HG03139 (cell line): ENCODE measurements around the gene ANO2.
"Not testable (repeated sequence)": the region's sequence is repeated elsewhere in the genome, so short reads cannot be mapped to it uniquely, and the experiment has no call there.

ENCODE experiments used
- ATAC-seq: cut with Tn5 transposase; IDR thresholded peaks from one replicate; pipeline ENCODE4 v1.9.1; 2021; ENCODE audit not compliant: unreplicated experiment

Gene ANO2

DNA sequence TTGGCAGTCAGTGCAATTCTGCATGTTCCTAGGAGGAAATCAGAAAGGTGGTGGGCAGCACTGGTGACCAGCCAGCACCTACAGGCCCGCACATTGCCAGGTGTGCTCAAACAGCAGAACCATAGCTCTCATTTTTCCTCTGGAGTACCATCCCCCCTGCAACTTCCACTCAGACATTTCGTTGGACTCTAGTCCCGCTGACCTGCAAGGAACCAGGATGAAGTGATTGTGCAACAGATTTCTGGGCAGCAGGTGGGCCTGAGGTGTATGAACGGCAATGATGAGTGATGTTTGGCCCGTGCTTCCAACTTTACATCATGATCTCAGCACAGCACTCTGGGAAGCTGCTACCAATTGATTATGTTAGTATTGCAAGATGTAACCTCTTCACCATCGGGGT, 383.2 kb downstream of the ANO2 start:
- no peak for ATAC-seq

- no peak for ATAC-seq
These were observed 384.0 kb downstream of the ANO2 start for GRCh38 chr12:5561057-5561456.

GRCh38 chr12:5560265-5560664, 384.8 kb downstream of the ANO2 start:
- no peak for ATAC-seq

DNA sequence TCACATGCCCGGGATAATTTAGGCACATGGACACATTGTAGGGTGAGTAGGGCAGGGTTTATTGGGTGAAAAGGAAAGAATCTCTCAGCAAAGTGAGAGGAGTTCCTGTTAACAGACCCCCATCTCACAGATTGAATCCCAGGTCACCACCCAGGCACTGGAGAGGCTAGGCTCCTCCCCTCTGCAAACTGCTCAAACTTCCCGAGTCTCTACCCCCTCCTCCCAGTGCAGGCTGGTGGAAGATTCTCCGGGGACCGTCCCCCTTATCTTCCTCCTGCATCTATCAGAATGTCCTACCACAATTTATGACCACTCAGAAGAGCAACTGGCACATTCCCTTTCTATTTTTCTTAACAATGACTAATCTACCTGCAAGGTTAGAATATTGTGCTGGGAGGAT, 387.2 kb downstream of the ANO2 start:
- ATAC-seq = no peak

DNA sequence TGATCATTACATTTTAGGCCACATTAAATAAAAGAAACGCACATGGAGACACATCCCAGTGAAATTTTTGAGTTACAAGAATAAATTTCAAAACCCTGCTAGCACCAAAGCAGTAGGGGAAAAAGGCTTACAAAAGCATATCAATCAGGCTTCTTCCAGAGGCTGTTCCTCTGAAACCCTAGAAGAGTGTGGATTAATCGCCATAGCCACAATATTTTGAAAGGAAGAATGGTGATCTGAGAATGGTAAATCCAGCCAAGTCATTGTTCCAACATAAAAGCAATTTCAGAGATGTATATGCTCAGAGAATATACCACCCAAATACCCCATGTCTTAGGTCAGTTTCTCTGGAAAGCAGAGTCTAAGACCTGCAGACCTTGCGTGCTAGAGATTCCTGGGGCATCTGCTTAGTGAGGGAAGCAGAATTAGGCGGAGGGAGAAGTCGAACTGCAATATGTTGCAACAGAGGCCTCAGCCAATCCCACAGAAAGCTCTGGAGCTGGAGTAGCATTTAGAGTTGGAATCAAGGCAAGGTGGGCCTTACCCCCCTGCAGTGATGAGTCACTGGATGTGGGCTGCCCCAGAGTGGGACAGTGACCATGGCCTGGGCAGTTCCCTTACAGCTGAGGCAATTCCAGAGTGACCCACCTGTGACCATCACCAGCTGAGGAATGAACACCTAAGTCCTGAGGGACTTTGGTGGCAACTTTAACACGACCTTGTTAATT, 387.9 kb downstream of the ANO2 start:
- ATAC-seq = no peak

DNA sequence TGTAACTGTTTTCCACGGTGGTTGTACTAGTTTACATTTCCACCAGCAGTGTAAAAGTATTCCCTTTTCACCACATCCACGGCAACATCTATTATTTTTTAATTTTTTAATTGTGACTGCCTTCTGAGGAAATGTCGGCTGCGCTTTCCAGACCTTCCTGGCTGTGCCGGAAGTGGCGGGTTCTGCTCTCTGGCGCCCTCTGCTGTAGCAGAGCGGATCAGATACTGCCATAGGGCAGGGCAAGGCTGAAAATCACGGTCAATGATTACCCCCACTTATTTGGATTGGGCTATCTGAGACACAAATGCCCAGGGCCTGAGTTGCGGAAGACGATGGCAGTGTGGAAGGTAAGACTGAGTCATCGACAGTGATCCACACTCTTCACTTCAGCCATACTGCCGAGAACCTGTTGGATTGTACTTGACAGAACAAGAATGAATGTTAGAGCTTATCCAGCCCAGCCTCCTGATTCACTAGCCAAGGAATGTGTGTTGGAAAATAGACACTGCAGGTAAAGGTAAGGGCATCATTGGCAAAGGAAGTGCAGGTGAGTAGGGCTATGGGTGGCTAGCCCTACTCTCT, 388.9 kb downstream of the ANO2 start:
- no peak for ATAC-seq

DNA sequence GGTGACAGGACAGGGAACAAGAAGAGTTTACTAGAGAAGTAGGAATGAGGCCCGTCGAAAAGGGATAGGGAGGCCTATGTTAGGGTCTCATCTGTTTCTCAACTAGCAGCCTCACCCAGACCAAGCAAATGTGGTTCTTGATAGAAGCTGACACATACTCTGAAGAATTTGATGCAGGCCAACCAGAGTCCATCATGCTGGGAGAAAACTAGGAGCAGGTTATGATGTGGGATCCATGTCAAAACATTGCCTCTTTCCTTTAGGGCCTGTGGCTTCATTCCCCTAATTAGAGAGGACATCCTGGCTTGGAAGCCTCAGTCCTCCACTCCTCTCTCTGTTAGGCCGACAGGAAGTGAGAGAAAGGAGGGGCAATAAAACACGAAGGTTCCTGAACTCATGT, 390.3 kb downstream of the ANO2 start:
- ATAC-seq = no peak

DNA sequence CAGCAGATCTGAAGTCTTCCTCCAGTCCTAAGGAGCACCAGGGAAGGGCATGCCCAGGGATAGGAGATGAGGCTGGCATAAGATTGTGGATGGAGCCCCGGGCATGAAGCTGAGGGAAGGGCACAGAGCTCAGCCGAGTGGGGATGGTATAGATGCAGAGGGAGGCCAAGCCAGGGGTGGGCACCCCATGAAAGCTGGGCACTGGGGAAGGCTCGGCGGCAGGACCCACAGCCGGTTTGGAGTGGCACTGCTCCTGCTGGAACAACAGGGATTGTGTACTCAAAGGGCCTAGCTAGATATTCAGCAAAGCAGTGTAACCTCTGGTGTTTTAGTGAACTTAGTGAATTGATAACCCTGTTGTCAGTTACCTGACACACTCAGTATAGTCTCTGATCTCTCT, 396.0 kb downstream of the ANO2 start:
- no peak for ATAC-seq

DNA sequence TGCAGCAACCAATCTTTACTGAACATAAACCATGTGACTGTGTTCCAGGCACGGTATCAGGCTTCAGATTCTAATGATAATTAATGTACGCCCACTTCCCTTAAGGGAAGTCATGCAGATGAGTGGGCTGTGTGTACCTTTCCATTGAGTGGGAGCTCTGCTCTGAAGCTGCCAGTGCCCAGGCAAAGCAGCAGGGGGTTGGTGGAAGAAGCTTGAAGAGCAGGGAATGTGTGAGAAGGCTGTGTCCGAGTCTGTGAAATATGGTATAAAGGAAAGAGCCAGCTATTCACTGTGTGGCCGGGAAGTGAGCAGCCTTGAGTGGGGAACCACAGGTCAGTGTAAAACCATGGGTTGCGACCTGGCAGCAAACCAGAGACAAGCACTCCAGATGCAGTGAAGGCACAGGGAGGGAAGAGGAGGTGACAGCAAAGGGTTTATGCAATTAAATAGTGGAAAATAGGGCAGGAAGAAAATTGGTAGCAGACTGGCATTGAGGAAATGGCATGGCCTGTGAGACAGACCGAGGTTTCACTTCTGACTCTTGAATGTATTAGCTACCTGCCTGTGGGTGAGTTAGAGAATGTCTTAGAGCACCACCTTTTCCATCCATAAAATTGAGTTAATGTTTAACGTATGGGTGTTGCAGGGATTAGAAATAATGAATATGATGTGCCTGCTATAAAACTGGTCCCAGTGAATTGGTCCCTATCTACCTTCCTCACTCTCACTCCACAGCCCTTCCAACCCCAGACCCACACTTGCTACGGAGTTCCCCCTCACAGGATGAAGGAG, 396.7 kb downstream of the ANO2 start:
- ATAC-seq = no peak

DNA sequence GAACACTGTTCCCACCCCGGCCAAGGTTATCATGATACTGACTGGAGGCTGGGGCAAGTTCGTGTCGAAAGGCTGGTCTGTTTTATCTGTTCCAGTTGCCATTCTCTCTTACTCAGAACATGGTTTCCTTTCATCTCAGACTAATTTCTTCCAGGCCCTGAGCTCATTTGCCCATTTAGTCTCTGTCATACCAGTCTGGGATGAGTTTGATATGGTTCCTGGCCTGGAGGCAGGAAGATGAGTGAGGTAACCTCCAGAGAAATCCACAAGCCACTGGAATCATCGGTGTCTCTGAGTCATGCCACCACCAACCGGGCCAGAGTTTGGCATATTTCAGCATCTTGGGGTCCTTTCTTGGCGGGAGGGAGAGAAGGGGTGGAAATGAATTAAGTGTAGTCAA, 398.4 kb downstream of the ANO2 start:
- no peak for ATAC-seq

GRCh38 chr12:5537771-5538170, 407.3 kb downstream of the ANO2 start:
- no peak for ATAC-seq

- not testable (repeated sequence) for ATAC-seq
These were observed 407.9 kb downstream of the ANO2 start for GRCh38 chr12:5537026-5537615.

DNA sequence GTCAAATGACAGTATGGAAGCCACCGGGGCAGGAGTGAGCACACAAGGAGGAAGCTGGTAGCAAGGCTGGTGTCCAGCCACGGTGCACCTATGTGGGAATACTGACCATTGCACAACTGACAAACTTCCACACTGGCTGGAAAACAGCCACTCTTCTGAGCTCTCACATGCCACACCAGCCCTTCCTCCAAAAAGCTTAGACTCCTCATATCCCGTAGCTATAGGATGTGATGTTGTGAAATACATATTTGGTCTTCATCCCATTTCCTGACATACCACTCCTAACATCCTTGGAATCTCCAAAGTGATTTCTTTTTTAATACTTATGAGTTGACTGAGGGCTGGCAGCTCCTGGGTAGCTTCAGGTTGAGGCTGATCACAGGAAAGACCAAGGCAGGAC, 409.5 kb downstream of the ANO2 start:
- no peak for ATAC-seq

DNA sequence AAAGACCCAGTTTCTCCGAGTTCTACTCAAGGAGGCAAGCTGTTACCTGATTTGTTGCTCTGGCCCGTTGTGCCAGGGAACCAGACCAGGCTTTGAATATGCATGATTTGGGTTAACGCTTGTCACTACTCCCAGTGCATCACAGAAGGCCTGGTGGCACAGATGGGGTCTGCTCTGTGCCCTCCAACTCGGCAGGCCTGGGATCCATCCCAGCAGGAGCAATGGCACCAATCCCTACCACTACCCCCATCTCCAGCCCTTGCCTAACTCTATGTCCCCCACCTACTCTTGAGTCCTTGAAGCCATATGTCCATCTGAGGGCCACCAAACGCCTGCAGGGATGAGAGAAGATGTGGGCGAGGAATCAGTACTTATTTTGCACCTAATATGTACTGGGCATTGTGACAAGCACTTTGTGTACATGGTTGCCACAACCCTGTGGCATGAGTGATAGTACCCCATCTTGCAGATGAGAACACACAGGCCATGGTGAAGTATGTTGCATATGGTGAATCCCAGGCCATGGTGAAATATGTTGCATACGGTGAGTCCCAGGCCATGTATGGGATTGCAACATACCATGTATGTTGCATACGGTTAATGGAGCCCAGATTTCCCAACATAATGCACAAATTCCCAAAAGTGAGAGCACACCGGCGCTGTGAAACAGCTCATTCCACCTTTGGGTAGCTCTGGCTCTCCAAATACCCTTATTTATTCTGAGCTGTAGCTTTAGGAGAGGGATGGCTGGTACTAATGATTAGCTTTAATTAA, 410.4 kb downstream of the ANO2 start:
- ATAC-seq = no peak

DNA sequence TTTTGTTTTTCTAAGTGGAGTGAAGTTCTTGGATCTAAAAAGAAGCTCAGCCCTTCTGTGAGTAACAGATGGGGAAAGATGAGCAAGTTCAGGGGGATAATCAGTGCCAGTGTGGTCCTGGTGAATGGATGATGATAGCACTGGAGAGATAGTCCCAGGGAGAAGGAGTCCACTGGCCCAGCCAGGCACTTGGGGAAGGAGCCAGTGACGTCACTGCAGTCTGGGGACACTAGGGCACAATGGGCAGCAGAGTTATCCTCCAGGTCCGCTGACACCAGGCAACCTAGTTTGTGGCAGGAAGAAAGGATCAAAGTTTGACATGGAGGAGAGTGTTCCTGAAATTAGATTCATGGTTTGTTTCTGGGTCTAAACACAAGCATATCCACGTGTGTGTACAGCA, 411.7 kb downstream of the ANO2 start:
- ATAC-seq = no peak

DNA sequence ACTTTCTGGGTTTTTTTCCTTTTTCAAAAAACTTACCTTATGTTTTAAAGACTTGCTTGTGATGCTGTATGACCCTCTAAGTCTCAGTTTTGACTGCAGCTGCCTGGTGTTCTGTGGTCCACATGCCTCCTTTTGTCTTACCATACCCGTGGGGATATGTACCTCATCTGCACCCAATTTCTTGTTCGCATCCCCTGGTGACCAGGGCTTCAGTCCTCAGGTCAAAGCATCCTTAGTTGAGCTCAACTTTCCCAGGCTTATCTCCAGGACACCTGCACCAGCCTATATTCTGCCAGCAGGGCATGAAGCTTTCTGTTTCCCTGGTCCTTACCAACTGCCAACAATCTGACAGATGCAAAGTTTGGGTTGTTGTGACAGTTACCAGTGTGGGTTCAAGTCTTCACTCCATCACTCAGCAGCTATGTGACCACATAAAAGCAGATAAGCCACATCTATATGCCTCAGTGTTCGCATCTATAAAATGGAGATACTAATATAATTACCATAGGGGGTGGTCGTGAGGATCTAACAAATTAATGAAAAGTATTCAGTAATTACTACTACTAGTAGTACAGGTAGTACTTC, 419.2 kb downstream of the ANO2 start:
- ATAC-seq = no peak

- ATAC-seq = no peak
These were observed 420.2 kb downstream of the ANO2 start for GRCh38 chr12:5524769-5525436.

DNA sequence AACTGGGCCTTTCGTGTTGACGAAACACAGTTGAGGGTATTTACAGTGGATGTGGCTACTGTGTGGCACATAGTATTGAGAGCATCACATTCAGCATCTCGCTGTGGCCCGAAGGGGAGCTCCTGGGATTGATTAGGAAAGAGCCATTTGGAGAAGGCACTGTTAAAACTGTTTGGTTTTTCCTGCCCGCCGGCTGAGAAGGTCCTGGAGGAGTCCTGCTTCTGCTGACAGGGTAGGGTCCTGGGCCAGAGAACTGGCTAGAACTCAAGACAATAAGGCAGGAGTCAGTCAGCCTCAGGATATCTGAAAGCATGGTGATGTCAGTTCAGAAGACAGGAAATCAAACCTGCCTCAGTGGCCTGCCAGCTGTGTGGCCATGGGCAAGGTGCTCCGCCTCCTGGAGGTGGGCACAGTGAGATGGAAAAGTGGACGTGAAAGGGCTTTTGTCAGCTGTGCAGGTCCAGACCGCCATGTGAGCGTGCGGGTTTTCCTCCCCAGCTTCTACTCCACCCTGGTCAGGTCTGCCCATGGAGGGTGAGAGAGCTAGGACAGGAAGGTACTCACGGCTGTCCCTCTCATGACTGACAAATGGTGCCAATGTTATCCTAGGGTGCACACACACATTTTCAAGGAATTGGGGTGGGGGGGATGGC, 420.8 kb downstream of the ANO2 start:
- ATAC-seq = no peak

- no peak for ATAC-seq
These were observed 421.5 kb downstream of the ANO2 start for GRCh38 chr12:5523396-5524115.
